ENCODE measurements around the gene CLECL1. TPM values are rescaled to one million over a fixed set of nuclear protein-coding genes. Genes with fewer than 3 reads are reported as not detected.

CLECL1 gene
- total RNA-seq, 2 experiments from 2014 or later = 0.44 to 1.7 TPM

GRCh38 chr12:9749640-9750039 lies 16.7 kb upstream of the CLECL1 start:
- Histone ChIP-seq H3K27me3 (ENCODE audit: control insufficient read depth in 1 of 2, insufficient read depth in 2 of 2, low read length in 2 of 2) (no peaks in the 10 kb centered on the region), H3K27ac (ENCODE audit: low read depth in 1 of 2, low read length in 2 of 2) (no peak overlapping the region), H3K9me3 (ENCODE audit: control insufficient read depth in 1 of 2, insufficient read depth in 1 of 2, low read length in 2 of 2) (no peaks in the 10 kb centered on the region), H3K4me1 (ENCODE audit: insufficient read depth, low read length) (peaks cover 10% of the 10 kb centered on the region), H3K4me3 (ENCODE audit: low read length) (no peak overlapping the region), H3K36me3 (ENCODE audit: insufficient read depth, low read length) (peaks cover 28% of the 10 kb centered on the region)
- ChIA-PET POLR2A (interaction anchor here (1.4 to 6.2 kb wide), 11 partner anchors 8 to 102 kb away, joined by 3 to 116 read pairs (median 10); partner anchors contain the start of gene CD69), CTCF (interaction anchor here (0.9 to 11.8 kb wide), 12 partner anchors 11 to 403 kb away, joined by 3 to 185 read pairs (median 4); partner anchors contain the start of gene CD69)
- Mint-ChIP-seq H3K4me3 (no peak overlapping the region), H3K36me3 (ENCODE audit: low read depth) (peaks cover 31% of the 10 kb centered on the region), H3K9me3 (no peaks in the 10 kb centered on the region), H3K27ac (no peak overlapping the region), H3K27me3 (no peaks in the 10 kb centered on the region), H3K4me1 (ENCODE audit: low read depth) (peaks cover 52% of the 10 kb centered on the region)
- ATAC-seq (ENCODE audit: poor library complexity) (no peak), DNase-seq (no peak)
- intact Hi-C loops (cut with DNase I, micrococcal nuclease) = loop anchor here (1.0 to 5.0 kb wide), 10 partner anchors 49 to 443 kb away; partner anchors contain the start of gene CLEC2B (in 2 of the 2)
- TF ChIP-seq CTCF (IDR thresholded peaks at IDR 0.05) = no peak

GRCh38 chr12:9745199-9745598 lies 12.3 kb upstream of the CLECL1 start:
- no peak for ATAC-seq (ENCODE audit: poor library complexity)
- intact Hi-C loops (cut with DNase I, micrococcal nuclease) = loop anchor here (5.0 kb wide), 5 partner anchors 113 to 447 kb away; no protein-coding TSS in a partner anchor
- Mint-ChIP-seq H3K36me3 (ENCODE audit: low read depth) (no peaks in the 10 kb centered on the region), H3K9me3 (no peaks in the 10 kb centered on the region), H3K27me3 (no peaks in the 10 kb centered on the region), H3K4me1 (ENCODE audit: low read depth) (peaks cover 48% of the 10 kb centered on the region), H3K4me3 (no peak overlapping the region), H3K27ac (peak overlapping the region; percentile 56)
- Histone ChIP-seq H3K9me3 (ENCODE audit: control insufficient read depth in 1 of 2, insufficient read depth in 1 of 2, low read length in 2 of 2) (no peaks in the 10 kb centered on the region), H3K4me3 (ENCODE audit: low read length) (no peak overlapping the region), H3K36me3 (ENCODE audit: insufficient read depth, low read length) (no peaks in the 10 kb centered on the region), H3K4me1 (ENCODE audit: insufficient read depth, low read length) (peaks cover 19% of the 10 kb centered on the region), H3K27ac (ENCODE audit: low read depth in 1 of 2, low read length in 2 of 2) (no peak overlapping the region), H3K27me3 (ENCODE audit: control insufficient read depth in 1 of 2, insufficient read depth in 2 of 2, low read length in 2 of 2) (no peaks in the 10 kb centered on the region)
- TF ChIP-seq CTCF (IDR thresholded peaks at IDR 0.05) = no peak
- DNase-seq = no peak
- ChIA-PET CTCF (interaction anchor here (1.0 to 2.6 kb wide), 2 partner anchors 53 to 69 kb away, joined by 3 to 12 read pairs; no protein-coding TSS in a partner anchor), POLR2A (interaction anchor here (5.4 to 5.9 kb wide), 2 partner anchors 12 to 95 kb away, joined by 192 to 198 read pairs; partner anchors contain the start of gene CD69)

GRCh38 chr12:9742661-9743060 lies 9.8 kb upstream of the CLECL1 start:
- peak overlapping the region; percentile 88 for H3K4me3 Mint-ChIP-seq
- peaks cover 37% of the 10 kb centered on the region for H3K4me1 ChIP-seq (ENCODE audit: insufficient read depth, low read length)
- H3K27me3 Mint-ChIP-seq = no peaks in the 10 kb centered on the region
- no peaks in the 10 kb centered on the region for H3K9me3 Mint-ChIP-seq
- ChIA-PET POLR2A (interaction anchor here (0.6 to 5.9 kb wide), 36 partner anchors 8 to 215 kb away, joined by 3 to 198 read pairs (median 6); partner anchors contain the start of genes CD69, CLEC2B and CLEC2D), CTCF (interaction anchor here (0.8 to 2.8 kb wide), 31 partner anchors 9 to 411 kb away, joined by 3 to 28 read pairs (median 5); partner anchors contain the start of genes CD69, CLEC2B and CLEC2D)
- H3K36me3 Mint-ChIP-seq (ENCODE audit: low read depth) = no peaks in the 10 kb centered on the region
- DNase-seq (peak; percentile 25 to 83 (median 48)), ATAC-seq (ENCODE audit: poor library complexity) (peak; percentile 73)
- no peaks in the 10 kb centered on the region for H3K36me3 ChIP-seq (ENCODE audit: insufficient read depth, low read length)
- intact Hi-C loops (cut with DNase I, micrococcal nuclease) = loop anchor here in 1 of 2 experiments (1.0 to 2.0 kb wide), 4 partner anchors 19 to 108 kb away; no protein-coding TSS in a partner anchor
- no peak for TF ChIP-seq CTCF (IDR thresholded peaks at IDR 0.05)
- H3K27ac ChIP-seq (ENCODE audit: low read depth in 1 of 2, low read length in 2 of 2) = peak overlapping the region; percentile 46 to 75
- peaks cover 0 to 3% of the 10 kb centered on the region in 2 experiments for H3K9me3 ChIP-seq (ENCODE audit: control insufficient read depth in 1 of 2, insufficient read depth in 1 of 2, low read length in 2 of 2)
- peak overlapping the region; percentile 18 for H3K4me3 ChIP-seq (ENCODE audit: low read length)
- H3K27me3 ChIP-seq (ENCODE audit: control insufficient read depth in 1 of 2, insufficient read depth in 2 of 2, low read length in 2 of 2) = no peaks in the 10 kb centered on the region
- H3K4me1 Mint-ChIP-seq (ENCODE audit: low read depth) = peaks cover 61% of the 10 kb centered on the region
- H3K27ac Mint-ChIP-seq = peak overlapping the region; percentile 91

All from CD4-positive, alpha-beta T cell (primary cell).